Cardiac fibroblast (primary cell): ENCODE data around the gene ZMYND8.

ENCODE experiments used
- DNase-seq, 2 donors: peaks; one replicate each; pipeline versions ENCODE4 v3.0.0 to v3.0.0-alpha.2; 2010; ENCODE audit warnings: low read depth in 2 of 2
- H3K4me3 ChIP-seq, 2 donors: replicated peaks in 1 of 2; 1 replicate in 1 of 2; 2 replicates in 1 of 2; pipeline ENCODE4 v1.5.1; 2011; ENCODE audit warnings: low read depth in 2 of 2, low read length in 2 of 2, mild to moderate bottlenecking in 2 of 2, moderate library complexity in 1 of 2
- CTCF ChIP-seq: IDR thresholded peaks from one replicate; pipeline ENCODE4 v1.5.1; 2011; ENCODE audit warnings: low read depth, mild to moderate bottlenecking, low read length, inconsistent platforms

The ZMYND8 gene

GRCh38 chr20:47233333-47234188 lies 122.9 kb downstream of the ZMYND8 start:
- H3K4me3 ChIP-seq, result no peak overlapping the region
- no peak for TF ChIP-seq CTCF
- peak in 1 of 2 donors; percentile 15 for DNase-seq

- TF ChIP-seq CTCF, result no peak
- no peak for DNase-seq
- no peak overlapping the region for H3K4me3 ChIP-seq
These were observed 124.0 kb downstream of the ZMYND8 start for GRCh38 chr20:47232518-47232917.

GRCh38 chr20:47231382-47232039 lies 125.0 kb downstream of the ZMYND8 start:
- H3K4me3 ChIP-seq, result no peak overlapping the region
- TF ChIP-seq CTCF, result no peak
- peak; percentile 64 to 80 for DNase-seq

GRCh38 chr20:47230811-47231256 lies 125.7 kb downstream of the ZMYND8 start:
- DNase-seq, result peak in 1 of 2 donors; percentile 18
- no peak overlapping the region for H3K4me3 ChIP-seq
- TF ChIP-seq CTCF, result no peak

GRCh38 chr20:47228654-47229053 lies 127.8 kb downstream of the ZMYND8 start:
- no peak overlapping the region for H3K4me3 ChIP-seq
- DNase-seq, result no peak
- no peak for TF ChIP-seq CTCF

- H3K4me3 ChIP-seq, result no peak overlapping the region
- no peak for TF ChIP-seq CTCF
- no peak for DNase-seq
These were observed 128.9 kb downstream of the ZMYND8 start for GRCh38 chr20:47227576-47227975.
